ENCODE results near the gene ZNF700.
"Not testable (repeated sequence)": the region's sequence is repeated elsewhere in the genome, so short reads cannot be mapped to it uniquely, and the experiment has no call there.

ZNF700 gene

GRCh38 chr19:11924886-11925650, at the start of gene ZNF700:
Gene ZNF700, plus strand, starts transcription at chr19:11925107. Its CDS starts 104 bp downstream, at chr19:11925211.
- no peak for TF ChIP-seq CTCF (IDR thresholded peaks at IDR 0.05; ENCODE audit: low read depth, low read length)
- peak; percentile 67 for DNase-seq (ENCODE audit: extremely low read depth, low read depth)

GRCh38 chr19:11879687-11880266, 45.1 kb upstream of the ZNF700 start:
- not testable (repeated sequence) for DNase-seq (ENCODE audit: extremely low read depth, low read depth)

- DNase-seq (ENCODE audit: extremely low read depth, low read depth): no peak
- no peak for TF ChIP-seq CTCF (IDR thresholded peaks at IDR 0.05; ENCODE audit: low read depth, low read length)
Measured at GRCh38 chr19:11880598-11880997, 44.3 kb upstream of the ZNF700 start.

GRCh38 chr19:11881151-11881800, 43.6 kb upstream of the ZNF700 start:
- TF ChIP-seq CTCF (IDR thresholded peaks at IDR 0.05; ENCODE audit: low read depth, low read length): peak; percentile 80
- no peak for DNase-seq (ENCODE audit: extremely low read depth, low read depth)

GRCh38 chr19:11882606-11883005, 42.3 kb upstream of the ZNF700 start:
- no peak for TF ChIP-seq CTCF (IDR thresholded peaks at IDR 0.05; ENCODE audit: low read depth, low read length)
- no peak for DNase-seq (ENCODE audit: extremely low read depth, low read depth)

- DNase-seq (ENCODE audit: extremely low read depth, low read depth): no peak
- TF ChIP-seq CTCF (IDR thresholded peaks at IDR 0.05; ENCODE audit: low read depth, low read length): no peak
Measured at GRCh38 chr19:11887234-11887610, 37.7 kb upstream of the ZNF700 start.

- TF ChIP-seq CTCF (IDR thresholded peaks at IDR 0.05; ENCODE audit: low read depth, low read length): peak; percentile 31
- peak; percentile 19 for DNase-seq (ENCODE audit: extremely low read depth, low read depth)
Measured at GRCh38 chr19:11887611-11888531, 37.0 kb upstream of the ZNF700 start, which contains the start of gene ZNF69. Gene ZNF69, plus strand, starts transcription at chr19:11887782. Its CDS starts 142 bp downstream, at chr19:11887924.

GRCh38 chr19:11889901-11890300, 35.0 kb upstream of the ZNF700 start:
- not testable (repeated sequence) for DNase-seq (ENCODE audit: extremely low read depth, low read depth)

Data from AG09319 (cell line).